Measurements from ENCODE around the gene TMEM269. TPM values are rescaled to one million over a fixed set of nuclear protein-coding genes. Genes with fewer than 3 reads are reported as not detected.
A peak's percentile ranks its signal among the peaks of the same experiment; 100 is the strongest.

The TMEM269 gene
- total RNA-seq, 1 donor from 2014 or later = 0.67 TPM

DNA sequence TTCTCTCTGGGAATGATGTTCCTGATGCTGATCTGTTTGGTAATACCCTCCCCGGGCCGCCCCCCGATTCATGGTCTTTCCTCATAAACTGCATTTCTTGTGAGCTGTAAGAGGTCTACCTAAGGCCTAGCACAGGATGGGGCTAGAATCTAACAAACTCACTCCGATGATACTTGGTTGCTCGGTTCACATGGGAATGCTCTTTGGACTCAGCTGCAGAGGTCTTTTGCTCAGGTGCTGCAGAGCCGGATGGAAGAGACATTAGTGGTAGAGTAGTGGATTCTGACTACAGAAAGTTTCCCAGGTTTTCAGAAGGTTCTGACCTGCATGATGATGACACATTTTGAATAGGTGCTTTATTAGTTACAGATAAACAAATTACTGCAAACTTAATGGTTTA, 8.3 kb upstream of the TMEM269 start:
- Mint-ChIP-seq H3K36me3 (ENCODE audit: unreplicated experiment) (peaks cover 35% of the 10 kb centered on the region), H3K27ac (ENCODE audit: unreplicated experiment) (no peak overlapping the region), H3K27me3 (ENCODE audit: unreplicated experiment) (no peaks in the 10 kb centered on the region), H3K4me1 (ENCODE audit: unreplicated experiment) (peaks cover 5% of the 10 kb centered on the region), H3K9me3 (ENCODE audit: unreplicated experiment) (no peaks in the 10 kb centered on the region), H3K4me3 (ENCODE audit: unreplicated experiment) (no peak overlapping the region)
- TF ChIP-seq, protein P1, sequence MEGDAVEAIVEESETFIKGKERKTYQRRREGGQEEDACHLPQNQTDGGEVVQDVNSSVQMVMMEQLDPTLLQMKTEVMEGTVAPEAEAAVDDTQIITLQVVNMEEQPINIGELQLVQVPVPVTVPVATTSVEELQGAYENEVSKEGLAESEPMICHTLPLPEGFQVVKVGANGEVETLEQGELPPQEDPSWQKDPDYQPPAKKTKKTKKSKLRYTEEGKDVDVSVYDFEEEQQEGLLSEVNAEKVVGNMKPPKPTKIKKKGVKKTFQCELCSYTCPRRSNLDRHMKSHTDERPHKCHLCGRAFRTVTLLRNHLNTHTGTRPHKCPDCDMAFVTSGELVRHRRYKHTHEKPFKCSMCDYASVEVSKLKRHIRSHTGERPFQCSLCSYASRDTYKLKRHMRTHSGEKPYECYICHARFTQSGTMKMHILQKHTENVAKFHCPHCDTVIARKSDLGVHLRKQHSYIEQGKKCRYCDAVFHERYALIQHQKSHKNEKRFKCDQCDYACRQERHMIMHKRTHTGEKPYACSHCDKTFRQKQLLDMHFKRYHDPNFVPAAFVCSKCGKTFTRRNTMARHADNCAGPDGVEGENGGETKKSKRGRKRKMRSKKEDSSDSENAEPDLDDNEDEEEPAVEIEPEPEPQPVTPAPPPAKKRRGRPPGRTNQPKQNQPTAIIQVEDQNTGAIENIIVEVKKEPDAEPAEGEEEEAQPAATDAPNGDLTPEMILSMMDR (IDR thresholded peaks at IDR 0.05) = no peak
- no peak for DNase-seq (ENCODE audit: extremely low spot score, unreplicated experiment)

DNA sequence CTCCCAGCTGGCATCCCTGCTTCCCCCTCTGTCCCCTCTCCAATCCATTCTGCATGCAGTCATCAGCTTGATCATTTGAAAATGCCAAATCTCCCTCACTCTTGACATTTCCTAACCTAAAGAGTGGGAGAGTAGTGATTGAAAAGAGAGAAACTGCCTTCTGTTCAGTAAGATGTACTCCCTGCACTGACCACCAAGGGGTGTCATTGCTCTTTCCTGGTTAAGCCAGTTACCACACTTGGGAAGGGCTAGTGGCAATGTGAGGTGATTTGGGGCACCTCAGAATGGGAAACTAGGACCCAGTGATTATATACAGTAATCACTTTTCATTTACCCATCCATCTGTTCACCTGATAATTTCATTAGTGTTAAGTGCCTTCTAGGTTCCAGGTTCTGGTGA, 6.9 kb upstream of the TMEM269 start:
- H3K9me3 Mint-ChIP-seq (ENCODE audit: unreplicated experiment) = no peaks in the 10 kb centered on the region
- no peaks in the 10 kb centered on the region for H3K27me3 Mint-ChIP-seq (ENCODE audit: unreplicated experiment)
- no peak for DNase-seq (ENCODE audit: extremely low spot score, unreplicated experiment)
- no peak overlapping the region for H3K4me3 Mint-ChIP-seq (ENCODE audit: unreplicated experiment)
- H3K36me3 Mint-ChIP-seq (ENCODE audit: unreplicated experiment) = peaks cover 41% of the 10 kb centered on the region
- H3K4me1 Mint-ChIP-seq (ENCODE audit: unreplicated experiment) = no peaks in the 10 kb centered on the region
- TF ChIP-seq, protein P1 (IDR thresholded peaks at IDR 0.05) = peak; percentile 63
- H3K27ac Mint-ChIP-seq (ENCODE audit: unreplicated experiment) = no peak overlapping the region

- DNase-seq (ENCODE audit: extremely low spot score, unreplicated experiment) = no peak
- Mint-ChIP-seq H3K4me1 (ENCODE audit: unreplicated experiment) (no peaks in the 10 kb centered on the region), H3K27ac (ENCODE audit: unreplicated experiment) (no peak overlapping the region), H3K36me3 (ENCODE audit: unreplicated experiment) (peaks cover 38% of the 10 kb centered on the region), H3K4me3 (ENCODE audit: unreplicated experiment) (no peak overlapping the region), H3K9me3 (ENCODE audit: unreplicated experiment) (no peaks in the 10 kb centered on the region), H3K27me3 (ENCODE audit: unreplicated experiment) (no peaks in the 10 kb centered on the region)
- TF ChIP-seq, protein P1 (IDR thresholded peaks at IDR 0.05) = no peak
These were observed 5.1 kb upstream of the TMEM269 start for GRCh38 chr1:42779725-42780124.

DNA sequence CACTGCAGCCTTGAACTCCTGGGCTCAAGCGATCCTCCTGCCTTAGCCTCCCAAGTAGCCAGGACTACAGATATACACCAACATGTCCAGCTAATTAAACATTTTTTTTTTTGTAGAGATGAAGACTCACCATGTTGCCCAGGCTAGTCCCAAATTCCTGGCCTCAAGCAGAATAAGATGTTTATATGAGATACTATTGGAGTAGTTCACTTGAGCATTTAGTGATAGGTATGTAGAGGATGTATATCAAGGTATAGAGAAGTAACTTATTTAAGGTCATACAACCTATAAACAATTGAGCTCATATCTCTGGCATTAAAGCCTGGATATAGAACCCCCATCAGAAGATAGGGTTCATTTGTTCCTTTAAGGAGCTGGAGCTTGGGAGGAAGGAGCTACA, 4.6 kb upstream of the TMEM269 start:
- TF ChIP-seq, protein P1 (IDR thresholded peaks at IDR 0.05) = no peak
- no peak overlapping the region for H3K27ac Mint-ChIP-seq (ENCODE audit: unreplicated experiment)
- DNase-seq (ENCODE audit: extremely low spot score, unreplicated experiment) = no peak
- no peak overlapping the region for H3K4me3 Mint-ChIP-seq (ENCODE audit: unreplicated experiment)
- H3K36me3 Mint-ChIP-seq (ENCODE audit: unreplicated experiment) = peaks cover 34% of the 10 kb centered on the region
- H3K4me1 Mint-ChIP-seq (ENCODE audit: unreplicated experiment) = no peaks in the 10 kb centered on the region
- H3K27me3 Mint-ChIP-seq (ENCODE audit: unreplicated experiment) = no peaks in the 10 kb centered on the region
- no peaks in the 10 kb centered on the region for H3K9me3 Mint-ChIP-seq (ENCODE audit: unreplicated experiment)

GRCh38 chr1:42783092-42783491, 1.7 kb upstream of the TMEM269 start:
- TF ChIP-seq, protein P1 (IDR thresholded peaks at IDR 0.05) = no peak
- Mint-ChIP-seq H3K9me3 (ENCODE audit: unreplicated experiment) (no peaks in the 10 kb centered on the region), H3K36me3 (ENCODE audit: unreplicated experiment) (peaks cover 13% of the 10 kb centered on the region), H3K27me3 (ENCODE audit: unreplicated experiment) (no peaks in the 10 kb centered on the region), H3K27ac (ENCODE audit: unreplicated experiment) (no peak overlapping the region), H3K4me3 (ENCODE audit: unreplicated experiment) (no peak overlapping the region), H3K4me1 (ENCODE audit: unreplicated experiment) (no peaks in the 10 kb centered on the region)
- DNase-seq (ENCODE audit: extremely low spot score, unreplicated experiment) = no peak

All from osteocyte (in vitro differentiated cells).